Osteocyte (in vitro differentiated cells): ENCODE data around the gene MDGA2. TPM values are rescaled to one million over a fixed set of nuclear protein-coding genes. Genes with fewer than 3 reads are reported as not detected.
"Not testable (repeated sequence)": the region's sequence is repeated elsewhere in the genome, so short reads cannot be mapped to it uniquely, and the experiment has no call there.

Source experiments
- DNase-seq: peaks from one replicate; pipeline ENCODE4 v3.0.0; 2021; ENCODE audit warnings: mixed read lengths; ENCODE audit not compliant: unreplicated experiment; ENCODE audit errors: extremely low spot score
- H3K27ac Mint-ChIP-seq: one replicate; pipeline ENCODE4 v1.8.0; 2021; ENCODE audit warnings: mild to moderate bottlenecking, mixed read lengths; ENCODE audit not compliant: unreplicated experiment
- H3K27me3 Mint-ChIP-seq: one replicate; pipeline ENCODE4 v1.8.0; 2021; ENCODE audit warnings: mixed read lengths; ENCODE audit not compliant: unreplicated experiment
- H3K36me3 Mint-ChIP-seq: one replicate; pipeline ENCODE4 v1.8.0; 2021; ENCODE audit warnings: mixed read lengths; ENCODE audit not compliant: unreplicated experiment
- H3K4me1 Mint-ChIP-seq: one replicate; pipeline ENCODE4 v1.8.0; 2021; ENCODE audit warnings: mixed read lengths; ENCODE audit not compliant: unreplicated experiment
- H3K4me3 Mint-ChIP-seq: one replicate; pipeline ENCODE4 v1.8.0; 2021; ENCODE audit warnings: mild to moderate bottlenecking, moderate library complexity, mixed read lengths; ENCODE audit not compliant: unreplicated experiment
- H3K9me3 Mint-ChIP-seq: one replicate; pipeline ENCODE4 v1.8.0; 2021; ENCODE audit warnings: mixed read lengths; ENCODE audit not compliant: unreplicated experiment
- total RNA-seq: library from RNA; stranded (reverse); gene quantifications from 2 replicates; pipeline ENCODE4 v1.2.1, GENCODE V29; 2021
- TF ChIP-seq, protein P1 (sequence below): fragments of 200-600 bp; sonication (generic); IDR thresholded peaks from 2 replicates; pipeline ENCODE4 v1.5.0; 2021; ENCODE audit warnings: antibody characterized with exemption, mild to moderate bottlenecking, moderate library complexity

The MDGA2 gene
- total RNA-seq, 1 donor from 2014 or later: 0.19 TPM

DNA sequence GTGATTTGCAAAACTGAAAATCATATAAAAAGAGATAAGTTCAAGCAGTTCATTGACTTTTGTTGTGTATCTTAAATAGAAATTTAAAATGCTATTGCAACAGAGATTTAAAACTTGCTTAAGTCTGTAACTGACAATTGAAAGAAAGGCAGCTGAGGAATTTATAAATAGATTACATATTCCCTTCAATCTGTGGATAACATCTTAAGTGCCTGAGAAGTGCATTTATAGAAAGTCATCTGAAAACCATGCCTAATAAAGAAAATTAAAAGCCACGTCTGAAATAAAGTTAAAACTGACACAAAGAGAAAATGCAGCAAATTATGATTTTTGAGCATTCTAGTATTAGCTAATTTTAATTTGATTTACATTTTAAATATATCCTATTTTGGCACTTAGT lies 479.8 kb downstream of the MDGA2 start:
- H3K27ac Mint-ChIP-seq: no peak overlapping the region
- no peaks in the 10 kb centered on the region for H3K9me3 Mint-ChIP-seq
- no peaks in the 10 kb centered on the region for H3K36me3 Mint-ChIP-seq
- TF ChIP-seq, protein P1, sequence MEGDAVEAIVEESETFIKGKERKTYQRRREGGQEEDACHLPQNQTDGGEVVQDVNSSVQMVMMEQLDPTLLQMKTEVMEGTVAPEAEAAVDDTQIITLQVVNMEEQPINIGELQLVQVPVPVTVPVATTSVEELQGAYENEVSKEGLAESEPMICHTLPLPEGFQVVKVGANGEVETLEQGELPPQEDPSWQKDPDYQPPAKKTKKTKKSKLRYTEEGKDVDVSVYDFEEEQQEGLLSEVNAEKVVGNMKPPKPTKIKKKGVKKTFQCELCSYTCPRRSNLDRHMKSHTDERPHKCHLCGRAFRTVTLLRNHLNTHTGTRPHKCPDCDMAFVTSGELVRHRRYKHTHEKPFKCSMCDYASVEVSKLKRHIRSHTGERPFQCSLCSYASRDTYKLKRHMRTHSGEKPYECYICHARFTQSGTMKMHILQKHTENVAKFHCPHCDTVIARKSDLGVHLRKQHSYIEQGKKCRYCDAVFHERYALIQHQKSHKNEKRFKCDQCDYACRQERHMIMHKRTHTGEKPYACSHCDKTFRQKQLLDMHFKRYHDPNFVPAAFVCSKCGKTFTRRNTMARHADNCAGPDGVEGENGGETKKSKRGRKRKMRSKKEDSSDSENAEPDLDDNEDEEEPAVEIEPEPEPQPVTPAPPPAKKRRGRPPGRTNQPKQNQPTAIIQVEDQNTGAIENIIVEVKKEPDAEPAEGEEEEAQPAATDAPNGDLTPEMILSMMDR: no peak
- H3K27me3 Mint-ChIP-seq: no peaks in the 10 kb centered on the region
- H3K4me1 Mint-ChIP-seq: peaks cover 24% of the 10 kb centered on the region
- H3K4me3 Mint-ChIP-seq: no peak overlapping the region
- DNase-seq: no peak

DNA sequence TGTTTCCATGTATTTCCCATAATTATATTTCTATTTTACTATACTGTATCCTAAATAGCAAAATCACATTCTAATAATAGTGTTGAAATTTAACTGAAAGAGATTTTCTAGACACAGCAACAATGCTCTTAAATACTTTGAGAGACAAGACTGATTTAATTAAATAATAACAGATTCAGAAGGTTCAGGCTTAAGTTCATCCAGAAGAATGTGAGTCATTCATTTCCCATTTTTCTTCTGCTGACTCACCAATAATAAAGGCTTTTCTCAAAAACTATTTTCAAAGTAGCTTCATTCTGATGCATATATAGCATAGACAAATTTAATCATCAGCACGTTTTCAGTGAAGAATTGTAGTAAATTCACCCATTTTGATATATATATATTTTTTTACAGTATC lies 481.4 kb downstream of the MDGA2 start:
- no peak for DNase-seq
- no peaks in the 10 kb centered on the region for H3K27me3 Mint-ChIP-seq
- no peak overlapping the region for H3K4me3 Mint-ChIP-seq
- no peak overlapping the region for H3K27ac Mint-ChIP-seq
- no peaks in the 10 kb centered on the region for H3K36me3 Mint-ChIP-seq
- TF ChIP-seq, protein P1: no peak
- H3K9me3 Mint-ChIP-seq: no peaks in the 10 kb centered on the region
- peaks cover 24% of the 10 kb centered on the region for H3K4me1 Mint-ChIP-seq

- not testable (repeated sequence) for H3K9me3 Mint-ChIP-seq, H3K4me3 Mint-ChIP-seq, H3K36me3 Mint-ChIP-seq, DNase-seq, H3K27me3 Mint-ChIP-seq, H3K27ac Mint-ChIP-seq
- peaks cover 24% of the 10 kb centered on the region for H3K4me1 Mint-ChIP-seq
Measured at GRCh38 chr14:47192203-47192602, 483.2 kb downstream of the MDGA2 start.

- Mint-ChIP-seq H3K4me3 (no peak overlapping the region), H3K27ac (no peak overlapping the region), H3K27me3 (no peaks in the 10 kb centered on the region), H3K4me1 (peaks cover 27% of the 10 kb centered on the region), H3K36me3 (no peaks in the 10 kb centered on the region), H3K9me3 (no peaks in the 10 kb centered on the region)
- no peak for DNase-seq
- TF ChIP-seq, protein P1: no peak
Measured at GRCh38 chr14:47191700-47192099, 483.7 kb downstream of the MDGA2 start.

- H3K36me3 Mint-ChIP-seq: no peaks in the 10 kb centered on the region
- no peaks in the 10 kb centered on the region for H3K9me3 Mint-ChIP-seq
- H3K27ac Mint-ChIP-seq: no peak overlapping the region
- H3K4me3 Mint-ChIP-seq: no peak overlapping the region
- H3K27me3 Mint-ChIP-seq: no peaks in the 10 kb centered on the region
- H3K4me1 Mint-ChIP-seq: peaks cover 32% of the 10 kb centered on the region
- DNase-seq: no peak
- TF ChIP-seq, protein P1: no peak
Measured at GRCh38 chr14:47189911-47190484, 485.4 kb downstream of the MDGA2 start.

DNA sequence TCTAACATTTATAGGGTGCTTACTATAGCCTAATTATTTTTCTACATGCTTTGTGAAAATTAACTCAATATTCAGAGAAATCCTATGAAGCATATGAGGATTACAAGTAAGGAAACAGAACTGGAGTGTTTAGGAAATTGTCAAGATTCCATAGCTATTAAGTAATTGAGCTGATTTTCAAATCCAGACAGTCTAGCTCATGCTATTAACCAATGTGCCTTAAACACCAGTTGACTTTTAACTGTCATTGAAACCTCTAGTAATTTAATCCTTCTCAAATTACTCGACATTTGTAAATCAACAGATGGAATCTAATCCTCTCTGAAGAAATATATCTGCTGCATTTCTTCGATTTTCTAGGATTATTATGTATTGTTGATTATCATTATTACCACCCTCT lies 488.9 kb downstream of the MDGA2 start:
- H3K27ac Mint-ChIP-seq: no peak overlapping the region

More for the DNA sequence above, 488.9 kb downstream of the MDGA2 start:
- DNase-seq: no peak
- Mint-ChIP-seq H3K4me1 (peaks cover 8% of the 10 kb centered on the region), H3K27me3 (no peaks in the 10 kb centered on the region), H3K36me3 (no peaks in the 10 kb centered on the region), H3K4me3 (no peak overlapping the region), H3K9me3 (no peaks in the 10 kb centered on the region)
- TF ChIP-seq, protein P1: no peak
